GM10266 (cell line): ENCODE results near the gene PRKX.

Source experiments
- DNase-seq: peaks from one replicate; pipeline ENCODE4 v3.0.0; 2012; ENCODE audit errors: extremely low spot score
- CTCF ChIP-seq: IDR thresholded peaks from 2 replicates; pipeline ENCODE4 v1.5.1; 2012; ENCODE audit warnings: mild to moderate bottlenecking, low read depth; ENCODE audit not compliant: control insufficient read depth, insufficient read depth; ENCODE audit errors: missing control alignments

PRKX gene

GRCh38 chrX:3592184-3592583, 121.3 kb downstream of the PRKX start:
- DNase-seq: no peak
- TF ChIP-seq CTCF: no peak

GRCh38 chrX:3589474-3589873, 124.0 kb downstream of the PRKX start:
- TF ChIP-seq CTCF: no peak
- DNase-seq: no peak

- DNase-seq: no peak
- TF ChIP-seq CTCF: no peak
These were observed 127.7 kb downstream of the PRKX start for GRCh38 chrX:3585719-3586118.

GRCh38 chrX:3584415-3584996, 128.9 kb downstream of the PRKX start:
- TF ChIP-seq CTCF: no peak
- DNase-seq: no peak

GRCh38 chrX:3582451-3582850, 131.0 kb downstream of the PRKX start:
- TF ChIP-seq CTCF: no peak
- DNase-seq: no peak

GRCh38 chrX:3581609-3582108, 131.8 kb downstream of the PRKX start:
- TF ChIP-seq CTCF: no peak

GRCh38 chrX:3577551-3577950, 135.9 kb downstream of the PRKX start:
- no peak for DNase-seq
- TF ChIP-seq CTCF: no peak

More at GRCh38 chrX:3581609-3582108, 131.8 kb downstream of the PRKX start:
- DNase-seq: no peak
